SK-N-SH (cell line): ENCODE data around the gene KBTBD13.

Source experiments
- NRF1 ChIP-seq: IDR thresholded peaks from 2 replicates; pipeline ENCODE4 v1.6.1; 2012; ENCODE audit warnings: low read depth, mild to moderate bottlenecking, low read length
- TF ChIP-seq, protein P1 (sequence below): IDR thresholded peaks from 2 replicates; pipeline ENCODE4 v1.4.0; 2012; ENCODE audit warnings: low read depth

DNA sequence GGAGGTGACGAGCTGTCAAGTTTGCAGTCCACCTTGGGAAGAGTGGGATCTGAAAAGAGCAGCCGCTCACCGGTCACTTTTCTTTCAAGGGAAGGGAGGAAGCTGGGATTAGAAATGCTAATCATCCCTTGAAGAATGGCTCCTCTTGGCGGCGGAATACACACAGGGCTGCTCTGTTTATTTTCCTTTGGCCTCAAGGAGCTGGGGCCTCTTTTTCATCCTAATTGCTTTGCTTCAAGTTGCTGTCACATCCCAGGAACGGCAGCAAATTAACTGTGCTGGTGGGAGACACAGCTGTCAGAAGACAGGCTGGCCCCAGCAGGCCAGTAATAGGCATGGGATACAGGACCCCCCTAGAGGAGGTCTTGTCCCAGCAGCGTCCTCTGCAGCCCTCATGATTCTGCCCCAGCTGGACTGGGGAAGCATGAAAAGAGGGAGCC is 6.7 kb downstream of the KBTBD13 start:
- TF ChIP-seq, protein P1, sequence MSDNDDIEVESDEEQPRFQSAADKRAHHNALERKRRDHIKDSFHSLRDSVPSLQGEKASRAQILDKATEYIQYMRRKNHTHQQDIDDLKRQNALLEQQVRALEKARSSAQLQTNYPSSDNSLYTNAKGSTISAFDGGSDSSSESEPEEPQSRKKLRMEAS: no peak
- TF ChIP-seq NRF1: no peak
